ENCODE results near the gene VRTN. TPM values are rescaled to one million over a fixed set of nuclear protein-coding genes. Genes with fewer than 3 reads are reported as not detected.

The VRTN gene
- total RNA-seq, 4 donors from 2014 or later, result not detected

DNA sequence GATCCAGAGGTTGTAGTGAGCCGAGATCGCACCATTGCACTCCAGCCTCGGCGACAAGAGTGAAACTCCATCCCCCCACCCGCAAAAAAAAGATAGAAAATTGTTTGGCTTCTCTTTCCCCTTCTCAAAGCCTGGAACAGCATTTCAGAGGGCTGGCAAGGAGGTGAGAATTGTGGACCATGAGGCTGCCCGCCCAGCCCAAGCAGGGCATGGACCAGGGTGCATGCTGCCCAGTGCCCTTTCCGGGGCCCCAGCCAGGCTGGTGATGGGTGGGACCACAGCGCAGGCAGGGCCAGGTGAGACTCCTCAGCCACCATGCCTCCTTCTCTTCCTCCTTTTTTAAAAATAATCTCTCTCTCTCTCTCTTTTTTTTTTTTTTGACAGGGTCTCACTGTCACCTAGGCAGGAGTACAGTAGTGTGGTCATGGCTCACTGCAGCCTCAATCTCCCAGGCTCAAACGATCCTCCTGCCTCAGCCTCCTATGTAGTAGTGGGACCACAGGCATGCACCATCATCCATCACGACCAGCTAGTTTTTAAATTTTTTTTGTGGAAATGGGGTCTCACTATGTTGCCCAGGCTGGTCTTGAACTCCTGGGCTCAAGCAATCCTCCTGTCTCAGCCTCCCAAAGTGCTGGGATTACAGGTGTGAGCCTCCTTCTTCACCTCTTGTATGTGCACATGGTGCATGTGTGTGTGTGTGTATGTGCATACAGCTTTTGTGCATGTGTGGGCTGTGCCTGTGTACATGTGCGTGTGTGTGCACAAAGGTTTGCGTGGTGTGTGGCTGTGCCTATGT is 55.5 kb downstream of the VRTN start:
- Histone ChIP-seq H3K27me3 (peaks cover 80% of the 10 kb centered on the region), H3K4me1 (peaks cover 0 to 23% (median 9%) of the 10 kb centered on the region in 3 donors), H3K9me3 (no peaks in the 10 kb centered on the region), H3K36me3 (no peaks in the 10 kb centered on the region), H3K4me3 (no peak overlapping the region), H3K27ac (no peak overlapping the region)
- TF ChIP-seq EP300 (IDR thresholded peaks at IDR 0.05) (no peak), POLR2A (IDR thresholded peaks at IDR 0.05) (no peak), POLR2AphosphoS5 (IDR thresholded peaks at IDR 0.05) (no peak)
- no peak for ATAC-seq
- WGBS, 2 donors (ENCODE audit: low coverage in 1 of 2), result 83 to 85% methylated on average over 7 to 8 of the region's 12 CpGs

DNA sequence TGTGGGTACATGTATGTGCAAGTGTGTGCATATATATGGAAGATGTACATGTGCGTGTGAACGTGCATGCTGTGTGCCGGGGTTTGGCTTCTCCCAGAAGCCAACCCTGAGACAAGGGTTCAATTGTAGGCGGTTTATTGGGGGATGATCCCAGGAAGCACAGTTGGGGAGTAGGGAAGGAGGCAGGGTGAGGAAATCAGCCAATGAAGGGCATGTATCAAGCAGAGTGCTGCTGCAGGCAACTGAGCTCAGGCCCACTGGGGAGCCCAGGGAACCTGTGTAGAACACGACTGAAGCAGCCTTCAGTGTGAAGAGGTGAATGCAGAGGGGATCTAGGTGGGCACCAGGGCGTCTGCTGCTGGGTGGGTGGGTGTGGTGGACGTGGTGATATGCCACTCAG is 56.2 kb downstream of the VRTN start:
- Histone ChIP-seq H3K4me1 (peaks cover 0 to 23% (median 9%) of the 10 kb centered on the region in 3 donors), H3K9me3 (no peaks in the 10 kb centered on the region), H3K4me3 (no peak overlapping the region), H3K36me3 (no peaks in the 10 kb centered on the region), H3K27me3 (peaks cover 82% of the 10 kb centered on the region), H3K27ac (no peak overlapping the region)
- WGBS, 2 donors (ENCODE audit: low coverage in 1 of 2), result 79 to 86% methylated on average over 4 to 5 of the region's 7 CpGs
- TF ChIP-seq, protein P1, sequence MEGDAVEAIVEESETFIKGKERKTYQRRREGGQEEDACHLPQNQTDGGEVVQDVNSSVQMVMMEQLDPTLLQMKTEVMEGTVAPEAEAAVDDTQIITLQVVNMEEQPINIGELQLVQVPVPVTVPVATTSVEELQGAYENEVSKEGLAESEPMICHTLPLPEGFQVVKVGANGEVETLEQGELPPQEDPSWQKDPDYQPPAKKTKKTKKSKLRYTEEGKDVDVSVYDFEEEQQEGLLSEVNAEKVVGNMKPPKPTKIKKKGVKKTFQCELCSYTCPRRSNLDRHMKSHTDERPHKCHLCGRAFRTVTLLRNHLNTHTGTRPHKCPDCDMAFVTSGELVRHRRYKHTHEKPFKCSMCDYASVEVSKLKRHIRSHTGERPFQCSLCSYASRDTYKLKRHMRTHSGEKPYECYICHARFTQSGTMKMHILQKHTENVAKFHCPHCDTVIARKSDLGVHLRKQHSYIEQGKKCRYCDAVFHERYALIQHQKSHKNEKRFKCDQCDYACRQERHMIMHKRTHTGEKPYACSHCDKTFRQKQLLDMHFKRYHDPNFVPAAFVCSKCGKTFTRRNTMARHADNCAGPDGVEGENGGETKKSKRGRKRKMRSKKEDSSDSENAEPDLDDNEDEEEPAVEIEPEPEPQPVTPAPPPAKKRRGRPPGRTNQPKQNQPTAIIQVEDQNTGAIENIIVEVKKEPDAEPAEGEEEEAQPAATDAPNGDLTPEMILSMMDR (IDR thresholded peaks at IDR 0.05), result no peak
- TF ChIP-seq POLR2A (IDR thresholded peaks at IDR 0.05), result no peak
- TF ChIP-seq POLR2AphosphoS5 (IDR thresholded peaks at IDR 0.05), result no peak
- no peak for TF ChIP-seq EP300 (IDR thresholded peaks at IDR 0.05)
- no peak for ATAC-seq

DNA sequence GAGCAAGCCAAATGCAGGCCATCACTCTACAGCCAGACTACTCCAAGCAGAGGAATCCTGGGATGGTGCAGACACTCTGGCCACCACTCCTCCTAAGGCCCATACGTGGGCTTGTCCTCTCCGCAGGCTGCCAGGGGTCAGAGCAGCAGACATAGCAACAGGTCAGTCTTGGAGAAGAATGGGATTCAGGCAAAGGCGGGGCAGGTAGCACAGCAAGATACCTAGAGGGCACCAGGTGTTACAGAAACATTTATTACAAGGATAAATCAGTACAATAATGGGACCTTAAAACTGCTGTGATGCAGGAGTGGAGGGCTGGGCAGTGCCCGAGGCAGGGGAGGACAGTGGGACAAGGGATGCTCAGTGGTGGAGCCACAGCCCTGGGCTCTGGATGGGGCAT is 57.4 kb downstream of the VRTN start:
- no peak for ATAC-seq
- WGBS, 2 donors (ENCODE audit: low coverage in 1 of 2), result 75% methylated on average over 1 of the region's 4 CpGs; no CpG with 5 or more reads in 1 of the 2 donors
- Histone ChIP-seq H3K4me3 (no peak overlapping the region), H3K27ac (no peak overlapping the region), H3K27me3 (peaks cover 91% of the 10 kb centered on the region), H3K9me3 (no peaks in the 10 kb centered on the region), H3K4me1 (peaks cover 0 to 23% (median 9%) of the 10 kb centered on the region in 3 donors), H3K36me3 (no peaks in the 10 kb centered on the region)
- TF ChIP-seq POLR2A (IDR thresholded peaks at IDR 0.05), result no peak
- TF ChIP-seq, protein P1 (IDR thresholded peaks at IDR 0.05), result no peak

DNA sequence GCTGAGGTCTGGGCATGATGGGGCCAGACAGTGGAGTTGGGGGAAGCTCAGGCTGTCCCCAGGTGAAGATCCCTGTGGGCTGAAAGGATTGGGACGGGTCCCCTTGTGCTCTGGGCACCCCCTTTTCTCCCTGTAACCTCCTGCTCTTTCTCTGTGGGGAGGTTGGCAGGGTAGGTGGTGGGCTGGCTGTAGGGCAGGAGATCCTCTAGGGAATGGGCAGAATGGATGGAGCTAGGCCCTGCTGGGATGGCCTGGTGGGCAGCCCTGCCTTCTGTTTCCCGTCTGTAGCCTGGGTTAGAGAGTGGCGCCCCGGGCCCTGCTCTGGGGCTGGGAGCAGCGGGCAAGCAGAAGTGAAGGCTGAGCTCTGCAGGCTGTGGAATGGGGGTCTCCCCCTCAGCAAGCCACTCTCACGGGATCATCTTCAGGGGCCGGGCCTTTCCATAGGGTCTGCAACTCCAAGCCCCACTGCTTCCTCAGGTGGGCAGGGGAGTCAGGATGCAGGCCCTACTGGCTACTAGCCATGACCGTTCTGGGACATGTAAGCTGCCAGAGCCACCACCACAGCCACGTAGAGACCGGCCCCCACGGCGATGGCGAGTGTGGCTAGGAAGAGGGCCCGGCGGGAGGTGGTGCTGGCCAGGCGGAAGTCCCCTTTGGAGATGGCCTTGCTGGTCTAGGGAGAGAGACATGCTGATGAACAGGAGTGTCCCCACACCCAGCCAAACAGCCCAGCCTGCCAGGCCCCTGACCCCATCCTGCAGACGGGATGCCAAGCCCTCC is 58.9 kb downstream of the VRTN start:
- Histone ChIP-seq H3K4me1 (peaks cover 0 to 8% (median 0%) of the 10 kb centered on the region in 3 donors), H3K9me3 (no peaks in the 10 kb centered on the region), H3K27me3 (peaks cover 90% of the 10 kb centered on the region), H3K36me3 (no peaks in the 10 kb centered on the region), H3K27ac (no peak overlapping the region), H3K4me3 (no peak overlapping the region)
- TF ChIP-seq, protein P1 (IDR thresholded peaks at IDR 0.05), result no peak
- no peak for TF ChIP-seq POLR2A (IDR thresholded peaks at IDR 0.05)
- TF ChIP-seq EP300 (IDR thresholded peaks at IDR 0.05), result no peak
- no peak for TF ChIP-seq POLR2AphosphoS5 (IDR thresholded peaks at IDR 0.05)
- WGBS, 2 donors (ENCODE audit: low coverage in 1 of 2), result 60% methylated on average over 1 of the region's 17 CpGs; no CpG with 5 or more reads in 1 of the 2 donors
- no peak for ATAC-seq

DNA sequence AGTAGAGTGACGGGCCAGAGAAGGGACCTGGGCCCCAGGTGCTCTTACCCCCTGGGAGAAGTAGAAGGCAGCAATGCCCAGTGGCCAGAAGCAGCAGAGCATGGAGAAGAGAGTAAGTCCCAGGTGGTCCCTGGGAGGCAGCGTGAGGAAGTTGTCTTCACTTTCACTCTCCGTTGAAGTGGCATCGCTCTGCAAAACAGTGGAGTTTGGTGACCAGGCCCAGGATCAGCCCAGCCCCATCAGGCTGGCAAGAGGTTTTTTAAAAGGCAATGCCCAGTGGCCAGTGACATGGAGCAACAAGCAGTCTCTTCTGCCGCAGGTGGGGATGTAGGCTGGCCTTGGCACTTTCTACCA is 59.5 kb downstream of the VRTN start:
- H3K4me3 ChIP-seq, result no peak overlapping the region
- peaks cover 90% of the 10 kb centered on the region for H3K27me3 ChIP-seq
- no peaks in the 10 kb centered on the region for H3K36me3 ChIP-seq
- TF ChIP-seq POLR2AphosphoS5 (IDR thresholded peaks at IDR 0.05) (no peak), EP300 (IDR thresholded peaks at IDR 0.05) (no peak), POLR2A (IDR thresholded peaks at IDR 0.05) (no peak)
- TF ChIP-seq, protein P1 (IDR thresholded peaks at IDR 0.05), result no peak
- H3K9me3 ChIP-seq, result no peaks in the 10 kb centered on the region
- peaks cover 0 to 3% (median 0%) of the 10 kb centered on the region in 3 donors for H3K4me1 ChIP-seq
- ATAC-seq, result no peak
- 90% methylated on average over 2 of the region's 5 CpGs; no CpG with 5 or more reads in 1 of the 2 donors for WGBS, 2 donors (ENCODE audit: low coverage in 1 of 2)
- H3K27ac ChIP-seq, result no peak overlapping the region
